GM12878 (cell line): Measurements from ENCODE around the gene NEURL4. TPM values are rescaled to one million over a fixed set of nuclear protein-coding genes. Genes with fewer than 3 reads are reported as not detected.

Experiments used
- ATAC-seq: fragments of 200-7000 bp; cut with Tn5 transposase; 3 replicates; pipeline ENCODE4 v1.9.1; 2020; ENCODE audit warnings: mild to moderate bottlenecking, moderate library complexity
- BruUV-seq: library from RNA; stranded (reverse); fragments of 400-500 nt; replicated peaks from 2 replicates; lab custom pipeline; 2021; lab: Mats Ljungman, UMichigan
- CTCF ChIA-PET: fragments of 300-600 bp; sonication (Branson Sonifier 250); formaldehyde crosslinking; extraction: SDS; loops from one replicate; lab custom pipeline; 2021; ENCODE audit warnings: inconsistent platforms; lab: Yijun Ruan, JAX
- POLR2A ChIA-PET: fragments of 350-600 bp; formaldehyde crosslinking; extraction: SDS; loops from one replicate; lab custom pipeline; 2021; ENCODE audit warnings: inconsistent platforms; lab: Charles Lee
- RAD21 ChIA-PET: fragments of 300-600 bp; sonication (Branson Sonifier 250); formaldehyde crosslinking; loops from one replicate; lab custom pipeline; 2023; ENCODE audit warnings: antibody characterized with exemption; ENCODE audit not compliant: unreplicated experiment; lab: Charles Lee
- SMC1A ChIA-PET: fragments of 300-600 bp; sonication (Branson Sonifier 250); formaldehyde crosslinking; loops from one replicate; lab custom pipeline; 2023; ENCODE audit not compliant: unreplicated experiment, uncharacterized antibody; lab: Charles Lee
- DNase-seq: peaks from one replicate; pipeline ENCODE4 v3.0.0-alpha.2; 2011; ENCODE audit warnings: low read depth, low spot score
- FAIRE-seq: peaks from 3 replicates; lab custom pipeline; 2011; peaks lifted over from hg19 to GRCh38; lab: Jason Lieb, UNC
- H2AFZ ChIP-seq: 2 replicates; pipeline ENCODE4 v1.6.0; 2011; ENCODE audit warnings: low read depth, low read length, control low read depth; ENCODE audit not compliant: control insufficient read depth
- H3K27ac ChIP-seq: 2 replicates; pipeline ENCODE4 v1.5.1; 2011; ENCODE audit warnings: control low read depth; ENCODE audit not compliant: control insufficient read depth, insufficient read depth
- H3K27me3 ChIP-seq, 2 experiments: replicated peaks in 1 of 2; 2 replicates each; pipeline versions ENCODE4 v1.6.0 to v1.6.1; 2011; ENCODE audit warnings: low read length in 1 of 2; ENCODE audit not compliant: control insufficient read depth in 2 of 2, insufficient read depth in 2 of 2
- H3K36me3 ChIP-seq, 2 experiments: 2 replicates each; pipeline ENCODE4 v1.5.1; 2011; ENCODE audit warnings: low read length in 1 of 2; ENCODE audit not compliant: control insufficient read depth in 2 of 2, insufficient read depth in 2 of 2
- H3K4me1 ChIP-seq: 2 replicates; pipeline ENCODE4 v1.6.1; 2011; ENCODE audit warnings: mild to moderate bottlenecking, low read length, moderate library complexity, mixed read lengths; ENCODE audit not compliant: control insufficient read depth, insufficient read depth
- H3K4me2 ChIP-seq: 2 replicates; pipeline ENCODE4 v1.6.0; 2011; ENCODE audit warnings: control low read depth; ENCODE audit not compliant: control insufficient read depth, insufficient read depth
- H3K4me3 ChIP-seq: fragments of 200-600 bp; sonication (generic); 2 replicates; pipeline ENCODE4 v1.5.1; 2016
- H3K79me2 ChIP-seq: 2 replicates; pipeline ENCODE4 v1.6.0; 2011; ENCODE audit warnings: low read length; ENCODE audit not compliant: control insufficient read depth, insufficient read depth
- H3K9ac ChIP-seq: 2 replicates; pipeline ENCODE4 v1.8.0; 2011; ENCODE audit warnings: low read length, control low read depth, mixed read lengths; ENCODE audit not compliant: control insufficient read depth, insufficient read depth
- H3K9me3 ChIP-seq: replicated peaks from 3 replicates; pipeline ENCODE4 v1.5.1; 2011; ENCODE audit warnings: mild to moderate bottlenecking, low read length; ENCODE audit not compliant: control insufficient read depth, insufficient read depth
- H4K20me1 ChIP-seq: 2 replicates; pipeline ENCODE4 v1.6.0; 2011; ENCODE audit not compliant: control insufficient read depth, insufficient read depth
- ATF7 ChIP-seq: fragments of 450-650 bp; IDR thresholded peaks from 2 replicates; pipeline ENCODE4 v1.6.1; 2016; ENCODE audit warnings: low read depth, mild to moderate bottlenecking
- BHLHE40 ChIP-seq, 2 experiments: fragments of 450-650 bp in 1 of 2; IDR thresholded peaks; 2 replicates each; pipeline ENCODE4 v1.6.1; 2011 to 2017; ENCODE audit warnings: low read depth in 2 of 2, borderline replicate concordance in 1 of 2, improper control_type of control experiment in 1 of 2, low read length in 1 of 2, mild to moderate bottlenecking in 1 of 2
- DPF2 ChIP-seq: fragments of 450-650 bp; IDR thresholded peaks from 2 replicates; pipeline ENCODE4 v1.6.1; 2017; ENCODE audit warnings: mild to moderate bottlenecking
- FOXM1 ChIP-seq: IDR thresholded peaks from 2 replicates; pipeline ENCODE4 v1.6.1; 2012; ENCODE audit warnings: low read depth, mild to moderate bottlenecking, inconsistent platforms, low read length, moderate library complexity
- HDGF ChIP-seq: fragments of 450-650 bp; IDR thresholded peaks from 2 replicates; pipeline ENCODE4 v1.6.1; 2016; ENCODE audit warnings: antibody characterized with exemption
- IKZF1 ChIP-seq: fragments of 450-650 bp; conservative IDR thresholded peaks from 2 replicates; pipeline ENCODE4 v1.6.1; 2017; ENCODE audit warnings: antibody characterized with exemption, mild to moderate bottlenecking
- IKZF2 ChIP-seq, 2 experiments: fragments of 450-650 bp; IDR thresholded peaks; 2 replicates each; pipeline ENCODE4 v1.6.1; 2017; ENCODE audit warnings: mild to moderate bottlenecking in 2 of 2, moderate library complexity in 2 of 2
- MTA2 ChIP-seq: fragments of 450-650 bp; IDR thresholded peaks from 2 replicates; pipeline ENCODE4 v1.6.1; 2016; ENCODE audit warnings: low read depth, mild to moderate bottlenecking, moderate library complexity
- MYB ChIP-seq: fragments of 150-350 bp; IDR thresholded peaks from 2 replicates; pipeline ENCODE4 v1.6.1; 2014; ENCODE audit warnings: mild to moderate bottlenecking, low read depth, low read length, borderline replicate concordance
- MYC ChIP-seq: IDR thresholded peaks from 2 replicates; pipeline ENCODE4 v1.6.1; 2011; ENCODE audit warnings: mild to moderate bottlenecking, low read length, moderate library complexity, inconsistent platforms; ENCODE audit not compliant: insufficient read depth, insufficient replicate concordance, insufficient read length, severe bottlenecking
- NFIC ChIP-seq: IDR thresholded peaks from 2 replicates; pipeline ENCODE4 v1.6.1; 2012; ENCODE audit warnings: low read depth, mild to moderate bottlenecking, inconsistent platforms, low read length, moderate library complexity
- NFYB ChIP-seq: IDR thresholded peaks from 2 replicates; pipeline ENCODE4 v1.6.1; 2011; ENCODE audit warnings: low read depth, mild to moderate bottlenecking, low read length, improper control_type of control experiment, moderate library complexity; ENCODE audit not compliant: insufficient read depth
- NRF1 ChIP-seq: conservative IDR thresholded peaks from 2 replicates; pipeline ENCODE4 v1.6.1; 2011; ENCODE audit warnings: mild to moderate bottlenecking, low read depth, low read length, improper control_type of control experiment
- SIX5 ChIP-seq: IDR thresholded peaks from 2 replicates; pipeline ENCODE4 v1.6.1; 2011; ENCODE audit warnings: mild to moderate bottlenecking, low read depth, low read length, moderate library complexity; ENCODE audit not compliant: severe bottlenecking
- SMAD1 ChIP-seq: fragments of 450-650 bp; IDR thresholded peaks from 2 replicates; pipeline ENCODE4 v1.6.1; 2018; ENCODE audit warnings: mild to moderate bottlenecking, low read depth; ENCODE audit not compliant: partially characterized antibody
- SMARCA5 ChIP-seq: fragments of 450-650 bp; IDR thresholded peaks from 2 replicates; pipeline ENCODE4 v1.6.1; 2017; ENCODE audit warnings: mild to moderate bottlenecking
- WRNIP1 ChIP-seq: IDR thresholded peaks from 2 replicates; pipeline ENCODE4 v1.6.1; 2011; ENCODE audit warnings: low read depth, low read length, improper control_type of control experiment, borderline replicate concordance
- WGBS: methylation state at CpG from one replicate; pipeline ENCODE4 v1.1.6; 2016; ENCODE audit warnings: low lambda C conversion rate; ENCODE audit not compliant: insufficient replicate concordance, insufficient coverage; ENCODE audit errors: missing lambda C conversion rate; 5-methylcytosine and 5-hydroxymethylcytosine counted together
- in situ Hi-C: fragments of 300-500 bp; cut with MboI; formaldehyde crosslinking; loops from 9 replicates; pipeline ENCODE4 v1.14.3; 2018; ENCODE audit warnings: mixed read lengths
- intact Hi-C: fragments of 100-400 bp; cut with micrococcal nuclease; formaldehyde crosslinking; loops from one replicate; pipeline ENCODE4 v1.14.2; 2022; ENCODE audit not compliant: unreplicated experiment
- polyA plus RNA-seq, 11 experiments: library from polyadenylated mRNA; depleted of rRNA in 4 of 11; unstranded in 6 of 11; stranded (reverse) in 5 of 11; fragments of >200 nt; fragmentation: Nextera tagmentation in 4 of 11; fragmentation: Illumina TruSeq in 1 of 11; extraction: Ambion mirVana in 4 of 11; extraction: Trizol in 1 of 11; gene quantifications; 1 replicate in 1 of 11; 2 replicates in 10 of 11; pipeline versions ENCODE4 v1.2.1 to v1.2.3, GENCODE V29; 2011 to 2016; ENCODE audit warnings: inconsistent platforms in 2 of 11, missing spikeins in 2 of 11, low read depth in 1 of 11
- total RNA-seq, 4 experiments: library from RNA; depleted of rRNA in 3 of 4; stranded (reverse); fragments of >200 nt in 3 of 4; fragmentation: Illumina TruSeq in 1 of 4; extraction: Trizol in 1 of 4; gene quantifications; 2 replicates each; pipeline versions ENCODE4 v1.2.1 to v1.2.3, GENCODE V29; 2013 to 2021
- TF ChIP-seq, protein P1 (sequence below): IDR thresholded peaks from 2 replicates; pipeline ENCODE4 v1.6.1; 2012; ENCODE audit warnings: low read depth, low read length, improper control_type of control experiment
- TF ChIP-seq, protein P2 (sequence below): fragments of 450-650 bp; IDR thresholded peaks from 2 replicates; pipeline ENCODE4 v1.6.1; 2017; ENCODE audit warnings: mild to moderate bottlenecking, moderate library complexity

NEURL4 gene
- total and polyA plus RNA-seq, 10 of the 15 experiments (the other 5 are each of a cell fraction or from before 2014, with no cell fraction given), result 0.03 to 41.9 (median 10.0) TPM

DNA sequence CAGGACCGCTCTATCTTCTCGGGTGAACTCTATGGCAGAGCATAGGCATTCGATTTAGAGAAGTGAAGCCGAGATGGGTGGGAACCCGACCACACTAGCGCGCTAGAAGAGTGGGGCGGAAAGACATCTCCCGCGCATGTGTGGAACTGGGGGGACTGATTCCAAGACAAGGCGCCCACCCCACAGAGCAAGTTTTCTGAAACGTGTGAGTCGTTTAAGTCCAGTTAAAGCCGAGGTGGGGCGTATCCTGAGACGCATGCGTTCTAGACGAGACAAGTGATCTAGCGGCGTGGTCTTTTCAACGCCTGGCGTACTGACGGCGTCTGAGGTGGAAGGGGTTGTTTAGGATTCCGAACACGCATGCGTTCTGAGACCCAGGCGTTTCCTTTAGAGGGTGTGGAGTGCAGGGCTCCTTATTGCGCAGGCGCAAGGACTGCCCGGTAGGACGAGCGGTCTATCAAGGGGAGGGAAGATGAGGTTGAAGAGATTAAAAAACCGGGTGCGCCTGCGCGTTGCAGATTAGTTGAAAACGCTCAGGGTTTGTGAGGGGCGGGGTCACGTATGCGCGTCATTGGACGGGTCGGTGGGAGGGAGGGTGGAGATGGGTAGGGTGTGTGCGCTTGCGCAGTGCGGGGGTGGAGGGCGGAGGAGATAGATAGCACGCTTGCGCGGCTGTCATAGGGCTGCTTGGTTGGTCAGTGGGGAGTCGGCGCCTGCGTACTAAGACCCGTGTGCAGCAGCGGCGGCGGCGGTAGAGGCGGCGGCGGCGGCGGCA, 22.0 kb downstream of the NEURL4 start, which contains the start of gene EIF5A:
TSS of gene EIF5A (plus strand) at position 718 of the 775 bp plus-strand sequence. CDS start 2,008 bp downstream, outside the sequence.
- ChIA-PET SMC1A (no interaction called here), RAD21 (no interaction called here), CTCF (no interaction called here), POLR2A (interaction anchor here (0.6 to 1.5 kb wide), 2 partner anchors 10 to 129 kb away, joined by 3 to 7 read pairs; partner anchors contain the start of gene TMEM102)
- Histone ChIP-seq H3K9ac (peak within 1 kb of the TSS; percentile 100), H3K27me3 (no peaks in the 10 kb centered on the region), H3K9me3 (no peaks in the 10 kb centered on the region), H4K20me1 (peaks cover 21% of the 10 kb centered on the region), H2AFZ (peak within 1 kb of the TSS; percentile 84), H3K4me2 (peak within 1 kb of the TSS; percentile 45), H3K36me3 (peaks cover 15 to 21% of the 10 kb centered on the region in 2 experiments), H3K4me1 (peaks cover 12% of the 10 kb centered on the region), H3K4me3 (peak within 1 kb of the TSS; percentile 99), H3K27ac (peak within 1 kb of the TSS; percentile 99), H3K79me2 (peaks cover 43% of the 10 kb centered on the region)
- WGBS, result 1% methylated on average over 64 of the region's 64 CpGs
- BruUV-seq, result no TSS peak
- DNase-seq (peak; percentile 100), ATAC-seq (peak; percentile 82), FAIRE-seq (peak; percentile 98)
- in situ Hi-C loops, result no loop called here
- intact Hi-C loops, result loop anchor here (2.0 to 10.0 kb wide), 3 partner anchors 22 to 378 kb away; partner anchors contain the start of genes GABARAP, NEURL4, TP53 and WRAP53
- TF ChIP-seq NFYB (no peak), SIX5 (peak; percentile 51), NFIC (no peak), ATF7 (0 out of 2 replicates have a peak, but pooled peaks have one; percentile 65), BHLHE40 (IDR thresholded peaks at IDR 0.05; ENCODE audit: borderline replicate concordance in 1 of 2, low read depth in 2 of 2, low read length in 1 of 2) (peak; percentile 43 to 58; a peak in 2 of 4 replicates), WRNIP1 (no peak), MYB (no peak), FOXM1 (no peak), SMARCA5 (no peak; the same call in 1 of the 2 replicates), IKZF1 (peak; percentile 85), DPF2 (no peak), SMAD1 (peak; percentile 73), MYC (peak; percentile 25), HDGF (peak; percentile 99), MTA2 (peak; percentile 59; the same call in 1 of the 2 replicates), NRF1 (peak; percentile 79), IKZF2 (IDR thresholded peaks at IDR 0.05) (no peak; a peak in 1 of 4 replicates)
- TF ChIP-seq, protein P1, sequence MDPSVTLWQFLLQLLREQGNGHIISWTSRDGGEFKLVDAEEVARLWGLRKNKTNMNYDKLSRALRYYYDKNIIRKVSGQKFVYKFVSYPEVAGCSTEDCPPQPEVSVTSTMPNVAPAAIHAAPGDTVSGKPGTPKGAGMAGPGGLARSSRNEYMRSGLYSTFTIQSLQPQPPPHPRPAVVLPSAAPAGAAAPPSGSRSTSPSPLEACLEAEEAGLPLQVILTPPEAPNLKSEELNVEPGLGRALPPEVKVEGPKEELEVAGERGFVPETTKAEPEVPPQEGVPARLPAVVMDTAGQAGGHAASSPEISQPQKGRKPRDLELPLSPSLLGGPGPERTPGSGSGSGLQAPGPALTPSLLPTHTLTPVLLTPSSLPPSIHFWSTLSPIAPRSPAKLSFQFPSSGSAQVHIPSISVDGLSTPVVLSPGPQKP, result no peak
- TF ChIP-seq, protein P2, sequence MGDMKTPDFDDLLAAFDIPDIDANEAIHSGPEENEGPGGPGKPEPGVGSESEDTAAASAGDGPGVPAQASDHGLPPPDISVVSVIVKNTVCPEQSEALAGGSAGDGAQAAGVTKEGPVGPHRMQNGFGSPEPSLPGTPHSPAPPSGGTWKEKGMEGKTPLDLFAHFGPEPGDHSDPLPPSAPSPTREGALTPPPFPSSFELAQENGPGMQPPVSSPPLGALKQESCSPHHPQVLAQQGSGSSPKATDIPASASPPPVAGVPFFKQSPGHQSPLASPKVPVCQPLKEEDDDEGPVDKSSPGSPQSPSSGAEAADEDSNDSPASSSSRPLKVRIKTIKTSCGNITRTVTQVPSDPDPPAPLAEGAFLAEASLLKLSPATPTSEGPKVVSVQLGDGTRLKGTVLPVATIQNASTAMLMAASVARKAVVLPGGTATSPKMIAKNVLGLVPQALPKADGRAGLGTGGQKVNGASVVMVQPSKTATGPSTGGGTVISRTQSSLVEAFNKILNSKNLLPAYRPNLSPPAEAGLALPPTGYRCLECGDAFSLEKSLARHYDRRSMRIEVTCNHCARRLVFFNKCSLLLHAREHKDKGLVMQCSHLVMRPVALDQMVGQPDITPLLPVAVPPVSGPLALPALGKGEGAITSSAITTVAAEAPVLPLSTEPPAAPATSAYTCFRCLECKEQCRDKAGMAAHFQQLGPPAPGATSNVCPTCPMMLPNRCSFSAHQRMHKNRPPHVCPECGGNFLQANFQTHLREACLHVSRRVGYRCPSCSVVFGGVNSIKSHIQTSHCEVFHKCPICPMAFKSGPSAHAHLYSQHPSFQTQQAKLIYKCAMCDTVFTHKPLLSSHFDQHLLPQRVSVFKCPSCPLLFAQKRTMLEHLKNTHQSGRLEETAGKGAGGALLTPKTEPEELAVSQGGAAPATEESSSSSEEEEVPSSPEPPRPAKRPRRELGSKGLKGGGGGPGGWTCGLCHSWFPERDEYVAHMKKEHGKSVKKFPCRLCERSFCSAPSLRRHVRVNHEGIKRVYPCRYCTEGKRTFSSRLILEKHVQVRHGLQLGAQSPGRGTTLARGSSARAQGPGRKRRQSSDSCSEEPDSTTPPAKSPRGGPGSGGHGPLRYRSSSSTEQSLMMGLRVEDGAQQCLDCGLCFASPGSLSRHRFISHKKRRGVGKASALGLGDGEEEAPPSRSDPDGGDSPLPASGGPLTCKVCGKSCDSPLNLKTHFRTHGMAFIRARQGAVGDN, result 0 out of 2 replicates have a peak, but pooled peaks have one; percentile 61
